GM06990 (cell line): ENCODE results near the gene PCCA.

ENCODE experiments used
- DNase-seq: peaks from one replicate; pipeline ENCODE4 v3.0.0-alpha.2; 2011; ENCODE audit not compliant: insufficient read length; ENCODE audit errors: extremely low read depth
- H3K27me3 ChIP-seq: replicated peaks from 2 replicates; pipeline ENCODE4 v1.6.0; 2011; ENCODE audit warnings: low read length; ENCODE audit not compliant: control insufficient read depth, insufficient read depth
- H3K36me3 ChIP-seq: 2 replicates; pipeline ENCODE4 v1.5.1; 2011; ENCODE audit warnings: low read length; ENCODE audit not compliant: control insufficient read depth, insufficient read depth
- H3K4me3 ChIP-seq: replicated peaks from 2 replicates; pipeline ENCODE4 v1.5.1; 2011; ENCODE audit warnings: low read depth, mild to moderate bottlenecking, control low read depth, low read length
- TF ChIP-seq, protein P1 (sequence below): IDR thresholded peaks from 2 replicates; pipeline ENCODE4 v1.5.1; 2011; ENCODE audit warnings: low read length, control low read depth, mild to moderate bottlenecking, inconsistent platforms; ENCODE audit not compliant: insufficient read depth, poor library complexity, severe bottlenecking

PCCA gene

DNA sequence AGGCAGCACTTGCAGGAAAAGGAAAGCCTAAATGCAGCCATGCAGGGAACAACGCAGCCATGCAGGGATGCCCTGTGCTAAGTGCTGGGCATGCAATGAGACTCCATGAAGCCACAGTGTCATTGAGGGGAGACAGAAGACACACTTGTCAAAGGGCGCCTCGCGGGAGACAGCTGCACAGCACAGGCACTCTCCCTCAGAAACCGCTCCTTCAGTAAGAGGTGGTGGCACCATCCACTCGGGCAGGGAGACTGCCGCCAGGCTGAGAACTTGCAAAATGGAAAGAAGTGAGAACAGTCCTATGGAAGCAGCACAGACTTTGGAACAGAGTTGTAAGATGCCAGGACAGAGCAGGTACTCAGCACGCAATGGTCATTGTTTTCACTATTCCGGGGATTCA, 448.6 kb downstream of the PCCA start:
- no peak for DNase-seq
- no peaks in the 10 kb centered on the region for H3K27me3 ChIP-seq
- no peaks in the 10 kb centered on the region for H3K36me3 ChIP-seq
- no peak overlapping the region for H3K4me3 ChIP-seq
- TF ChIP-seq, protein P1, sequence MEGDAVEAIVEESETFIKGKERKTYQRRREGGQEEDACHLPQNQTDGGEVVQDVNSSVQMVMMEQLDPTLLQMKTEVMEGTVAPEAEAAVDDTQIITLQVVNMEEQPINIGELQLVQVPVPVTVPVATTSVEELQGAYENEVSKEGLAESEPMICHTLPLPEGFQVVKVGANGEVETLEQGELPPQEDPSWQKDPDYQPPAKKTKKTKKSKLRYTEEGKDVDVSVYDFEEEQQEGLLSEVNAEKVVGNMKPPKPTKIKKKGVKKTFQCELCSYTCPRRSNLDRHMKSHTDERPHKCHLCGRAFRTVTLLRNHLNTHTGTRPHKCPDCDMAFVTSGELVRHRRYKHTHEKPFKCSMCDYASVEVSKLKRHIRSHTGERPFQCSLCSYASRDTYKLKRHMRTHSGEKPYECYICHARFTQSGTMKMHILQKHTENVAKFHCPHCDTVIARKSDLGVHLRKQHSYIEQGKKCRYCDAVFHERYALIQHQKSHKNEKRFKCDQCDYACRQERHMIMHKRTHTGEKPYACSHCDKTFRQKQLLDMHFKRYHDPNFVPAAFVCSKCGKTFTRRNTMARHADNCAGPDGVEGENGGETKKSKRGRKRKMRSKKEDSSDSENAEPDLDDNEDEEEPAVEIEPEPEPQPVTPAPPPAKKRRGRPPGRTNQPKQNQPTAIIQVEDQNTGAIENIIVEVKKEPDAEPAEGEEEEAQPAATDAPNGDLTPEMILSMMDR, result no peak

DNA sequence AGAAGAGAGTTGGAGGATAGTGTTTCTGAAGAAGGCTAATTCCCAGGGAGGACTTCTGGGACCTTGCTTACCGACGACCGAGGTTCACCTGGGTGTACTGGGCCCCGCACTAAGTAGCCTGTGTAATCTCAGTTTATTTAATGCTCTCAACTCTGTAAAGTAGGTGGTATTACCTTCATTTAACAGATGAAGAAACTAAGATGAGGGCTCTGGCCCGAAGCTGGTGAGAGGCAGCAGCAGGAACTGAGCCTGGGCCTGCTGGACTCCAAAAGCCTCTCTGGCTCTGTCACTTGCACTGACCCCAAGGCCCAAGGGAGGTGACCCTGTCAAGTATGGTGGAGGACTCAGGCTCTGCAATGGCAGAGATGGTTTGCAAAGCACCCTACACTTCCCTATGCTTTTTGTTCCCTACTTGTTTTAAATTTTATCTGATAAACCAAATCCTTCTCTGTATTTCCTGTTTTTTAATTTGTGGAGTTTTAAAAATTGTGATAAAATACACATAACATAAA, 449.1 kb downstream of the PCCA start:
- Histone ChIP-seq H3K36me3 (no peaks in the 10 kb centered on the region), H3K27me3 (no peaks in the 10 kb centered on the region), H3K4me3 (no peak overlapping the region)
- DNase-seq, result no peak
- TF ChIP-seq, protein P1, result no peak

DNA sequence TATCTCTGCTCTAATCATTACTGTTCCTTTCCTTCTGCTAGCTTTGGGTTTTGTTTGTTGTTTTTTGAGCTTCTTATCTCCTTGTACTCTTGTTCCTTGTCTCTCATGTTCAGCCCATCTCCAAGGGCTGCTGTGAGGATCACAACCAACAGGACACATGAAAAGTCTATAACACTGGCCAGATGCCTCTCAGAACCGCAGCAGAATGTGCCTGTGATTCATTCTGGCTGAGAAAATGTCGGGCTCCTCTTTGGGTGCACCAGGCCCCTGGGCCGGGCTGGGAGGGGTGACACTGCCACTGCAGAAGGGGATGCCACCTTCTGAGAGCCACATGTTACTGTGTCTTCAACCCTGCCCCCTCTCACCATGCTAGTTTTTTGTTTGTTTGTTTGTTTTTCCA, 451.7 kb downstream of the PCCA start:
- TF ChIP-seq, protein P1, result no peak
- no peak for DNase-seq
- Histone ChIP-seq H3K36me3 (no peaks in the 10 kb centered on the region), H3K27me3 (no peaks in the 10 kb centered on the region), H3K4me3 (no peak overlapping the region)

DNA sequence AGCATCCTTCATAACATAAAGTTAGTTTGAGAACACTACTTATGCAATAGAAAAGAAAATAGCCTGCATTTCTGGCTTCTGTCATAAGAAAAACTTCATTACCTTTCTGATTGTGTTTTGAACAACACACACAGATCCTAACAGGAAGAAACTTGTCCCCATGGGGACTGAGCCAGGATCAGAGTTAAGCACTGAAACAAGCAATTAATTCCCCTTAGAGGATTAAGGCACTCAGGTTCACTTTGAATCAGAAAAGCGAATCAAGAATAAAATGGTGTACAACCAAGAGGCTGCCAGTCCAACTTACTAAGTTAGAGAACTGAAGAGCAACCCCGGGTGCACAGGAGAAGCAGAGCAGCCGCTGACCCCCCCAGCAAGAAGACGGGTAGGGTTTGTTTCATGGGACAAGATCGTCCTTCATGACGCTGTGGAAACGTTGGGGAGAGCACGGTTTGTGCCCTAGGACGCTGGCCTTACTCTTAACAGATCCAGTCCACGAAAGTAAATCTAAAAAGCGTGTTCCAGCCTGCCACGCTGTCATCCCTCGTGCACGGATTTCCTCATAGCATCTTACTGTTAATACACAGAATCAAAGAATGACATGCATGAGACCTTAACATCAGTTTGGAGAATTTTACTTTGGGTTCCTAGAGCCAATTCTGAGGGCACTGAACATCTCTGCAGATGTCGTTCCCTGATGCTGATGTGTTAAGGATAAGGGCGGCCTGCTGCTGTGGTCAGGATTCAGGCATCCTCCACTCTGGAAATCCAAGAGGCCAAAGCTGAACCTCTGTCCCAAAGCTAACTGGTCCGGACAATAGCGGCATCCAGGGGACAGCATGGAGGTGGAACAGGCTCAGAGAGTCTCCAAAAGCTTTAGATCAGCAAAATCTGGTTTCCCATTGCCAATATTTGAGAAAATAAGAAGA, 453.3 kb downstream of the PCCA start:
- no peak for DNase-seq
- H3K36me3 ChIP-seq, result no peaks in the 10 kb centered on the region
- no peak overlapping the region for H3K4me3 ChIP-seq
- TF ChIP-seq, protein P1, result no peak
- H3K27me3 ChIP-seq, result no peaks in the 10 kb centered on the region

DNA sequence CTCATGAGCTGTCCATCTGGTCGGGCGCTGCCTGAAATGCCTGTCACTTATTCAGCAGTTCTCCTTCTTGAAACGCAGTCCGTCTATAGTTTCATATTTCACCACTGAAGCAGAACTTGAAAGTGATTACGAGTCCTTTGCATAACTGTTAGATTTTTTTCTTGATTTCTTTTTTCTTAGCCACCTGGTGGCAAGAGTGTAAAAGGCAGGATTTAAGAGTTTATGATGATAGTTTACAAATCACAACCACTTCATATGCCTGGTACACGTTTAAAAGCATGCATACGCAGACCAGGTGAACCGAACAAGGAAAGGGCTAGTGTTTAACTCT, 453.9 kb downstream of the PCCA start:
- H3K27me3 ChIP-seq, result no peaks in the 10 kb centered on the region
- H3K4me3 ChIP-seq, result no peak overlapping the region
- TF ChIP-seq, protein P1, result peak; percentile 54
- no peaks in the 10 kb centered on the region for H3K36me3 ChIP-seq
- peak; percentile 41 for DNase-seq
